ENCODE measurements around the gene ARHGEF33. TPM values are rescaled to one million over a fixed set of nuclear protein-coding genes. Genes with fewer than 3 reads are reported as not detected.
A peak's percentile ranks its signal among the peaks of the same experiment; 100 is the strongest.

Gene ARHGEF33
- total and polyA plus RNA-seq, 2 of the 13 experiments (the other 11 are each of a cell fraction or from before 2014, with no cell fraction given): 0.04 TPM; not detected in 1

DNA sequence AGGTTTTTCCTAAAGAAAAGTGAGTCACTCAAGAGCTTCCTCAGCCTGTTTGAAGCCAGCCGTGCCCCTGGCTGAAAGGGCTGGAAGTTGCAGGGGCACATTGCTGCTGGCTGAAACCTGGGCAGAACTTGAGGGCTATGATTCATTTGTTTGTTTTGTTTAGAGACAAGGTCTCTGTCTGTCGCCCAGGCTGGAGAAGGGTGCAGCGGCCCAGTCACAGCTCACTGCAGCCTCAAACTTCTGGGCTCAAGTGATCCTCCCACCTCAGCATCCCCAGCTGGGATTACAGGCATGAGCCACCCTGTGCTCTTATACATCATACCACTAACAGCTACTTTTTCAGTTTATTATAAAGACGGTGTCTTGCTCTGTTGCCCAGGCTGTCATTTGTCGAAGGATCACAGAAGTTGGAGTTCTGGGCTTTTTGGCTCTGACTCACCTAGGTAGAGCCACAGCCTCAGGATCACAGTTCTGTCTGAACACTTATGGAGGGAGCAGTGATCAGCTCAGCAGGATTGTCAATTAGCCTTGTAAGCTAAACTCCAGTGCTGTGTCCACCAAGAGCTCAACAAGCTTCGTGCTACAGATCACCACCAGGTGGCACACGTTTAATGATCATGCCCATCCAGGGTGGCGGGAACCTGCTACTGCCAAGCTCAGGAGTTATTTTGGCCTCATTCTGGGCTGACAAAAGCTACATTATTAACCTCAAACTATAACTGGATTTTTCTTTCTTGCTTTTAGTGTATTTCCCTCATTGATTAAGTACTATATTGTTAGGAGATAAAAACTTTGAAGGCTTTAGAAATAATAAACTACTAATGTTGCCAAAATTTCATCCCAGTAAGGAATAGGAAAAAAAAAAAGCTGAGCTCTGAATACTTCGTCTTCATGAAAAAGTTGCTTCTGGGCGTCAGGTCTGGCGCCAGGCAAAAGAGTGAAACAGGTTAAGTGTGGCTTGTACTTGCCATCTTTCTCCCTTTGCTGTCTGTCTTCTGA lies 57.9 kb downstream of the ARHGEF33 start (continued):
- TF ChIP-seq, protein P1, sequence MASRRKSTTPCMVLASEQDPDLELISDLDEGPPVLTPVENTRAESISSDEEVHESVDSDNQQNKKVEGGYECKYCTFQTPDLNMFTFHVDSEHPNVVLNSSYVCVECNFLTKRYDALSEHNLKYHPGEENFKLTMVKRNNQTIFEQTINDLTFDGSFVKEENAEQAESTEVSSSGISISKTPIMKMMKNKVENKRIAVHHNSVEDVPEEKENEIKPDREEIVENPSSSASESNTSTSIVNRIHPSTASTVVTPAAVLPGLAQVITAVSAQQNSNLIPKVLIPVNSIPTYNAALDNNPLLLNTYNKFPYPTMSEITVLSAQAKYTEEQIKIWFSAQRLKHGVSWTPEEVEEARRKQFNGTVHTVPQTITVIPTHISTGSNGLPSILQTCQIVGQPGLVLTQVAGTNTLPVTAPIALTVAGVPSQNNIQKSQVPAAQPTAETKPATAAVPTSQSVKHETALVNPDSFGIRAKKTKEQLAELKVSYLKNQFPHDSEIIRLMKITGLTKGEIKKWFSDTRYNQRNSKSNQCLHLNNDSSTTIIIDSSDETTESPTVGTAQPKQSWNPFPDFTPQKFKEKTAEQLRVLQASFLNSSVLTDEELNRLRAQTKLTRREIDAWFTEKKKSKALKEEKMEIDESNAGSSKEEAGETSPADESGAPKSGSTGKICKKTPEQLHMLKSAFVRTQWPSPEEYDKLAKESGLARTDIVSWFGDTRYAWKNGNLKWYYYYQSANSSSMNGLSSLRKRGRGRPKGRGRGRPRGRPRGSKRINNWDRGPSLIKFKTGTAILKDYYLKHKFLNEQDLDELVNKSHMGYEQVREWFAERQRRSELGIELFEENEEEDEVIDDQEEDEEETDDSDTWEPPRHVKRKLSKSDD (CRISPR knock-in tag; IDR thresholded peaks at IDR 0.05; ENCODE audit: low read depth): no peak
- no peak for TF ChIP-seq ZNF841 (CRISPR knock-in tag; IDR thresholded peaks at IDR 0.05; ENCODE audit: borderline replicate concordance)
- no peak; the same call in 1 of the 2 replicates for TF ChIP-seq ZNF598 (CRISPR knock-in tag; IDR thresholded peaks at IDR 0.05; ENCODE audit: borderline replicate concordance)
- TF ChIP-seq RBM39 (IDR thresholded peaks at IDR 0.05; ENCODE audit: low read depth, low read length, poor library complexity, severe bottlenecking): no peak
- TF ChIP-seq GFI1 (CRISPR knock-in tag; IDR thresholded peaks at IDR 0.05; ENCODE audit: borderline replicate concordance): no peak
- TF ChIP-seq RORA (CRISPR knock-in tag; IDR thresholded peaks at IDR 0.05): no peak
- TF ChIP-seq NR1H2 (CRISPR knock-in tag; IDR thresholded peaks at IDR 0.05; ENCODE audit: borderline replicate concordance, low read depth): no peak
- no peak for TF ChIP-seq ZKSCAN1 (IDR thresholded peaks at IDR 0.05; ENCODE audit: low read length)
- TF ChIP-seq GTF3A (CRISPR knock-in tag; conservative IDR thresholded peaks at IDR 0.05): no peak
- TF ChIP-seq ZNF256 (CRISPR knock-in tag; conservative IDR thresholded peaks at IDR 0.05): no peak
- no peak for TF ChIP-seq GATA4 (IDR thresholded peaks at IDR 0.05; ENCODE audit: borderline replicate concordance, low read depth)
- TF ChIP-seq PITX1 (CRISPR knock-in tag; IDR thresholded peaks at IDR 0.05): peak; percentile 79
- 0 out of 2 replicates have a peak, but pooled peaks have one; percentile 45 for TF ChIP-seq DNMT3B (CRISPR knock-in tag; conservative IDR thresholded peaks at IDR 0.05)
- TF ChIP-seq EP300 (IDR thresholded peaks at IDR 0.05; ENCODE audit: low read depth in 2 of 2, low read length in 2 of 2): peak in 1 of 2 experiments; percentile 24; a peak in 1 of 4 replicates
- no peak; the same call in 1 of the 2 replicates for TF ChIP-seq EP300 (CRISPR knock-in tag; IDR thresholded peaks at IDR 0.05; ENCODE audit: borderline replicate concordance)
- no peak for TF ChIP-seq MLLT10 (CRISPR knock-in tag; IDR thresholded peaks at IDR 0.05)
- TF ChIP-seq TEAD2 (CRISPR knock-in tag; IDR thresholded peaks at IDR 0.05): no peak
- no peak for TF ChIP-seq ZNF746 (CRISPR knock-in tag; IDR thresholded peaks at IDR 0.05)
- no peak for TF ChIP-seq FOXA1 (IDR thresholded peaks at IDR 0.05)
- TF ChIP-seq FOXA1 (CRISPR knock-in tag; IDR thresholded peaks at IDR 0.05): no peak; the same call in 1 of the 2 replicates
- TF ChIP-seq, protein P2, sequence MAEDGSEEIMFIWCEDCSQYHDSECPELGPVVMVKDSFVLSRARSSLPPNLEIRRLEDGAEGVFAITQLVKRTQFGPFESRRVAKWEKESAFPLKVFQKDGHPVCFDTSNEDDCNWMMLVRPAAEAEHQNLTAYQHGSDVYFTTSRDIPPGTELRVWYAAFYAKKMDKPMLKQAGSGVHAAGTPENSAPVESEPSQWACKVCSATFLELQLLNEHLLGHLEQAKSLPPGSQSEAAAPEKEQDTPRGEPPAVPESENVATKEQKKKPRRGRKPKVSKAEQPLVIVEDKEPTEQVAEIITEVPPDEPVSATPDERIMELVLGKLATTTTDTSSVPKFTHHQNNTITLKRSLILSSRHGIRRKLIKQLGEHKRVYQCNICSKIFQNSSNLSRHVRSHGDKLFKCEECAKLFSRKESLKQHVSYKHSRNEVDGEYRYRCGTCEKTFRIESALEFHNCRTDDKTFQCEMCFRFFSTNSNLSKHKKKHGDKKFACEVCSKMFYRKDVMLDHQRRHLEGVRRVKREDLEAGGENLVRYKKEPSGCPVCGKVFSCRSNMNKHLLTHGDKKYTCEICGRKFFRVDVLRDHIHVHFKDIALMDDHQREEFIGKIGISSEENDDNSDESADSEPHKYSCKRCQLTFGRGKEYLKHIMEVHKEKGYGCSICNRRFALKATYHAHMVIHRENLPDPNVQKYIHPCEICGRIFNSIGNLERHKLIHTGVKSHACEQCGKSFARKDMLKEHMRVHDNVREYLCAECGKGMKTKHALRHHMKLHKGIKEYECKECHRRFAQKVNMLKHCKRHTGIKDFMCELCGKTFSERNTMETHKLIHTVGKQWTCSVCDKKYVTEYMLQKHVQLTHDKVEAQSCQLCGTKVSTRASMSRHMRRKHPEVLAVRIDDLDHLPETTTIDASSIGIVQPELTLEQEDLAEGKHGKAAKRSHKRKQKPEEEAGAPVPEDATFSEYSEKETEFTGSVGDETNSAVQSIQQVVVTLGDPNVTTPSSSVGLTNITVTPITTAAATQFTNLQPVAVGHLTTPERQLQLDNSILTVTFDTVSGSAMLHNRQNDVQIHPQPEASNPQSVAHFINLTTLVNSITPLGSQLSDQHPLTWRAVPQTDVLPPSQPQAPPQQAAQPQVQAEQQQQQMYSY (CRISPR knock-in tag; IDR thresholded peaks at IDR 0.05): no peak
- TF ChIP-seq ASH2L (IDR thresholded peaks at IDR 0.05; ENCODE audit: insufficient read length, low read depth, low read length): peak; percentile 71
- TF ChIP-seq ZFYVE20 (CRISPR knock-in tag; IDR thresholded peaks at IDR 0.05; ENCODE audit: borderline replicate concordance, low read depth): no peak
